SK-N-SH (cell line): ENCODE data around the gene SGPP2. TPM values are rescaled to one million over a fixed set of nuclear protein-coding genes. Genes with fewer than 3 reads are reported as not detected.

Experiments used
- CTCF ChIA-PET: fragments of 300-600, 350-600 bp; formaldehyde crosslinking; extraction: SDS; loops from one replicate; lab custom pipeline; 2021; lab: Yijun Ruan, JAX
- POLR2A ChIA-PET: fragments of 350-600 bp; sonication (Branson Sonifier 250); formaldehyde crosslinking; extraction: SDS; loops from one replicate; lab custom pipeline; 2020; ENCODE audit warnings: antibody characterized with exemption, inconsistent platforms; lab: Yijun Ruan, JAX
- DNase-seq: peaks from one replicate; pipeline ENCODE4 v3.0.0; 2012
- H2AFZ ChIP-seq: fragments of 200-600 bp; sonication (generic); 2 replicates; pipeline ENCODE4 v1.8.1; 2016; ENCODE audit warnings: antibody characterized with exemption, mild to moderate bottlenecking, low read depth
- H3F3A ChIP-seq: fragments of 200-600 bp; sonication (generic); replicated peaks from 2 replicates; pipeline ENCODE3; 2016; ENCODE audit warnings: antibody characterized with exemption, mild to moderate bottlenecking; ENCODE audit not compliant: insufficient read depth
- H3K27ac ChIP-seq, 2 experiments: fragments of 200-500 bp in 1 of 2; fragments of 200-600 bp in 1 of 2; sonication (Bioruptor generic) in 1 of 2; sonication (generic), shearing (Covaris generic) in 1 of 2; 2 replicates each; pipeline versions ENCODE4 v1.5.1 to v1.6.1; 2014 to 2016; ENCODE audit warnings: low read depth in 2 of 2, inconsistent platforms in 1 of 2, low read length in 1 of 2, mild to moderate bottlenecking in 1 of 2, mixed read lengths in 1 of 2
- H3K27me3 ChIP-seq: fragments of 200-600 bp; sonication (generic), shearing (Covaris generic); 2 replicates; pipeline ENCODE4 v1.6.1; 2016; ENCODE audit warnings: mixed run types; ENCODE audit not compliant: insufficient read depth
- H3K36me3 ChIP-seq, 2 experiments: fragments of 200-500 bp in 1 of 2; fragments of 200-600 bp in 1 of 2; sonication (Bioruptor generic) in 1 of 2; sonication (generic) in 1 of 2; replicated peaks in 1 of 2; 2 replicates each; pipeline versions ENCODE3 to v1.5.1; 2014 to 2016; ENCODE audit warnings: low read length in 1 of 2, mild to moderate bottlenecking in 1 of 2; ENCODE audit not compliant: insufficient read depth in 2 of 2, control insufficient read depth in 1 of 2
- H3K4me1 ChIP-seq, 2 experiments: fragments of 200-500 bp in 1 of 2; fragments of 200-600 bp in 1 of 2; sonication (Bioruptor generic) in 1 of 2; sonication (generic), shearing (Covaris generic) in 1 of 2; 2 replicates each; pipeline versions ENCODE4 v1.5.1 to v1.6.1; 2014 to 2016; ENCODE audit warnings: low read depth in 1 of 2, low read length in 1 of 2, mixed run types in 1 of 2; ENCODE audit not compliant: insufficient read depth in 2 of 2, control insufficient read depth in 1 of 2
- H3K4me2 ChIP-seq: fragments of 200-600 bp; sonication (generic), shearing (Covaris generic); 2 replicates; pipeline ENCODE4 v1.6.1; 2017; ENCODE audit warnings: mixed run types
- H3K4me3 ChIP-seq, 2 experiments: fragments of 200-500 bp in 1 of 2; fragments of 200-600 bp in 1 of 2; sonication (Bioruptor generic) in 1 of 2; sonication (generic), shearing (Covaris generic) in 1 of 2; 2 replicates each; pipeline versions ENCODE4 v1.5.1 to v1.8.1; 2014 to 2016; ENCODE audit warnings: low read depth in 2 of 2, inconsistent platforms in 1 of 2, low read length in 1 of 2, mild to moderate bottlenecking in 1 of 2, mixed read lengths in 1 of 2, moderate library complexity in 1 of 2
- H3K79me2 ChIP-seq: fragments of 200-600 bp; sonication (generic); 2 replicates; pipeline ENCODE4 v1.8.1; 2017; ENCODE audit warnings: mild to moderate bottlenecking; ENCODE audit not compliant: insufficient read depth
- H3K9ac ChIP-seq: fragments of 200-600 bp; sonication (generic); 2 replicates; pipeline ENCODE4 v1.6.1; 2017; ENCODE audit warnings: mixed run types
- H3K9me2 ChIP-seq: fragments of 200-600 bp; sonication (generic); 2 replicates; pipeline ENCODE4 v1.6.1; 2017; ENCODE audit warnings: mixed run types
- H3K9me3 ChIP-seq: fragments of 200-600 bp; sonication (generic); 2 replicates; pipeline ENCODE4 v1.6.1; 2017; ENCODE audit warnings: mixed run types, mild to moderate bottlenecking, moderate library complexity
- H4K20me1 ChIP-seq: fragments of 200-600 bp; sonication (generic); 2 replicates; pipeline ENCODE4 v1.6.1; 2017; ENCODE audit warnings: mild to moderate bottlenecking, mixed run types; ENCODE audit not compliant: insufficient read depth
- CTCF ChIP-seq: fragments of 200-600 bp; sonication (generic); IDR thresholded peaks from 2 replicates; pipeline ENCODE4 v1.6.1; 2017; ENCODE audit warnings: antibody characterized with exemption, mild to moderate bottlenecking, moderate library complexity
- ELF1 ChIP-seq: IDR thresholded peaks from 2 replicates; pipeline ENCODE4 v1.4.0; 2012
- EP300 ChIP-seq, 2 experiments: IDR thresholded peaks; 2 replicates each; pipeline versions ENCODE4 v1.4.0 to v1.6.1; 2012; ENCODE audit warnings: borderline replicate concordance in 1 of 2, low read depth in 1 of 2, low read length in 1 of 2
- FOXM1 ChIP-seq: IDR thresholded peaks from 2 replicates; pipeline ENCODE4 v1.4.0; 2012; ENCODE audit warnings: low read depth, mild to moderate bottlenecking
- GATA2 ChIP-seq: sonication (generic); formaldehyde crosslinking; IDR thresholded peaks from 2 replicates; pipeline ENCODE4 v1.5.0; 2020; ENCODE audit warnings: mild to moderate bottlenecking, missing genetic modification reagents
- JUND ChIP-seq: IDR thresholded peaks from 2 replicates; pipeline ENCODE4 v1.4.0; 2012
- NRF1 ChIP-seq: IDR thresholded peaks from 2 replicates; pipeline ENCODE4 v1.6.1; 2012; ENCODE audit warnings: low read depth, mild to moderate bottlenecking, low read length
- PBX3 ChIP-seq: IDR thresholded peaks from 2 replicates; pipeline ENCODE4; 2012
- POLR2AphosphoS5 ChIP-seq: IDR thresholded peaks from 2 replicates; pipeline ENCODE4 v1.6.1; 2012; ENCODE audit warnings: low read depth, low read length
- RAD21 ChIP-seq: IDR thresholded peaks from 2 replicates; pipeline ENCODE4 v1.6.1; 2012; ENCODE audit warnings: mild to moderate bottlenecking, low read length
- RCOR1 ChIP-seq: fragments of 150-350 bp; IDR thresholded peaks from 2 replicates; pipeline ENCODE4 v1.6.1; 2017; ENCODE audit warnings: antibody characterized with exemption, low read length
- REST ChIP-seq: IDR thresholded peaks from 2 replicates; pipeline ENCODE4 v1.6.1; 2012; ENCODE audit warnings: mild to moderate bottlenecking, low read depth, low read length, moderate library complexity
- RFX5 ChIP-seq: IDR thresholded peaks from 2 replicates; pipeline ENCODE4 v1.6.1; 2012; ENCODE audit warnings: mild to moderate bottlenecking, improper control_type of control experiment, low read length
- RXRA ChIP-seq: IDR thresholded peaks from 2 replicates; pipeline ENCODE4 v1.4.0; 2012; ENCODE audit warnings: low read depth, mild to moderate bottlenecking, borderline replicate concordance
- SMC3 ChIP-seq: IDR thresholded peaks from 2 replicates; pipeline ENCODE4 v1.6.1; 2012; ENCODE audit warnings: low read depth, low read length, improper control_type of control experiment
- TEAD4 ChIP-seq: IDR thresholded peaks from 2 replicates; pipeline ENCODE4 v1.4.0; 2012; ENCODE audit warnings: mild to moderate bottlenecking, borderline replicate concordance; ENCODE audit not compliant: insufficient read depth
- USF1 ChIP-seq: IDR thresholded peaks from 2 replicates; pipeline ENCODE4 v1.4.0; 2012; ENCODE audit warnings: low read depth, borderline replicate concordance
- USF2 ChIP-seq: fragments of 150-350 bp; IDR thresholded peaks from 2 replicates; pipeline ENCODE4 v1.6.1; 2017; ENCODE audit warnings: antibody characterized with exemption, low read length, low read depth, borderline replicate concordance
- WGBS: methylation state at CpG from one replicate; pipeline ENCODE4 v1.1.6; 2017; ENCODE audit warnings: low lambda C conversion rate; 5-methylcytosine and 5-hydroxymethylcytosine counted together
- polyA plus RNA-seq, 3 experiments: library from polyadenylated mRNA; depleted of rRNA; stranded (reverse); fragments of >200 nt; gene quantifications; 2 replicates each; pipeline ENCODE4 v1.2.3, GENCODE V29; 2012

The SGPP2 gene
- polyA plus RNA-seq, 1 of the 3 experiments (the other 2 are of a cell fraction): 0.03 TPM

- Histone ChIP-seq H4K20me1 (no peaks in the 10 kb centered on the region), H3K9ac (no peak overlapping the region), H3K36me3 (no peaks in the 10 kb centered on the region), H3K79me2 (no peaks in the 10 kb centered on the region), H3K27ac (no peak overlapping the region), H3K4me3 (no peak overlapping the region), H3K27me3 (peaks cover 5% of the 10 kb centered on the region; the same call in 1 of the 2 replicates), H3K4me1 (peaks cover 0 to 2% of the 10 kb centered on the region in 2 experiments; a peak in 1 of 4 replicates), H3F3A (no peaks in the 10 kb centered on the region), H3K4me2 (no peak overlapping the region), H3K9me2 (no peaks in the 10 kb centered on the region), H3K9me3 (no peaks in the 10 kb centered on the region), H2AFZ (no peak overlapping the region)
- WGBS: 27% methylated on average over 3 of the region's 3 CpGs
- TF ChIP-seq USF1: no peak
- TF ChIP-seq EP300 (IDR thresholded peaks at IDR 0.05; ENCODE audit: borderline replicate concordance in 1 of 2, low read depth in 1 of 2, low read length in 1 of 2): no peak
- TF ChIP-seq ELF1: no peak
- TF ChIP-seq SMC3: no peak
- TF ChIP-seq RXRA: no peak
- TF ChIP-seq RCOR1: no peak
- no peak for TF ChIP-seq GATA2
- no peak for TF ChIP-seq RAD21
- no peak for TF ChIP-seq PBX3
- TF ChIP-seq NRF1: no peak
- TF ChIP-seq FOXM1: no peak
- TF ChIP-seq REST: no peak
- TF ChIP-seq USF2: no peak
- TF ChIP-seq JUND: no peak
- TF ChIP-seq POLR2AphosphoS5: no peak
- no peak for TF ChIP-seq TEAD4
- TF ChIP-seq RFX5: no peak
- TF ChIP-seq CTCF: no peak
- ChIA-PET POLR2A (no interaction called here), CTCF (no interaction called here)
- no peak for DNase-seq
Observed at GRCh38 chr2:222430071-222430470, 5.7 kb downstream of the SGPP2 start.
